ENCODE measurements around the gene PDE4D.

DNA sequence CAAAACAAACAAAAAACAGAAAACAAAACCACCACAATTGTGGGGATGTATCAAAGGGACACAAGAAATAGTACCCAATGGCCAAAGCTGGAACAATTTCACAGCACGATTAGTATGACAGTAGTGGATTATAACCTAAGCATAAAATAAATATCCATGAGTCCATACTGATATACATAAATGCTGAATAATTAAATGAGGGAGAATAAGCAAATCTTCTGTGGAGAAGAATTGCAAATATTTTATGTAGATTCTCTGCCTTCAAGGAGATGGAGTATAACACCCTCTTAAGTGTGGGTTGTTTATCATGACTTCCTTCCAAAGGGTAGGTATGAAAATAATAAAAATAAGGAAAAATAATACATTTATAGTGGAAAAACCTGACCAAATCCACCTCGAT, 325.4 kb downstream of the PDE4D start:
- TF ChIP-seq BHLHE40 (IDR thresholded peaks at IDR 0.05; ENCODE audit: borderline replicate concordance) = no peak
- TF ChIP-seq FOXM1 (IDR thresholded peaks at IDR 0.05; ENCODE audit: borderline replicate concordance) = no peak
- no peak for TF ChIP-seq TARDBP (IDR thresholded peaks at IDR 0.05)
- no peak for TF ChIP-seq LEF1 (IDR thresholded peaks at IDR 0.05; ENCODE audit: borderline replicate concordance)
- TF ChIP-seq CTBP1 (IDR thresholded peaks at IDR 0.05; ENCODE audit: borderline replicate concordance) = no peak
- no peak for TF ChIP-seq SP1 (IDR thresholded peaks at IDR 0.05)
- no peak for TF ChIP-seq HDGF (IDR thresholded peaks at IDR 0.05; ENCODE audit: borderline replicate concordance)
- TF ChIP-seq NFRKB (IDR thresholded peaks at IDR 0.05) = no peak
- no peak for TF ChIP-seq ARNT (IDR thresholded peaks at IDR 0.05)
- TF ChIP-seq FOXK2 (IDR thresholded peaks at IDR 0.05) = no peak
- TF ChIP-seq FOXA1 (IDR thresholded peaks at IDR 0.05) = no peak
- no peak for TF ChIP-seq SUZ12 (IDR thresholded peaks at IDR 0.05)
- TF ChIP-seq L3MBTL2 (conservative IDR thresholded peaks at IDR 0.05) = no peak
- no peak for TF ChIP-seq ELF4 (IDR thresholded peaks at IDR 0.05)

Measured in HEK293T (cell line).